HG03097 (cell line): ENCODE measurements around the gene PTPA.

Experiments
- ATAC-seq: cut with Tn5 transposase; IDR thresholded peaks from one replicate; pipeline ENCODE4 v1.9.1; 2021; ENCODE audit not compliant: unreplicated experiment, low FRiP score

PTPA gene

DNA sequence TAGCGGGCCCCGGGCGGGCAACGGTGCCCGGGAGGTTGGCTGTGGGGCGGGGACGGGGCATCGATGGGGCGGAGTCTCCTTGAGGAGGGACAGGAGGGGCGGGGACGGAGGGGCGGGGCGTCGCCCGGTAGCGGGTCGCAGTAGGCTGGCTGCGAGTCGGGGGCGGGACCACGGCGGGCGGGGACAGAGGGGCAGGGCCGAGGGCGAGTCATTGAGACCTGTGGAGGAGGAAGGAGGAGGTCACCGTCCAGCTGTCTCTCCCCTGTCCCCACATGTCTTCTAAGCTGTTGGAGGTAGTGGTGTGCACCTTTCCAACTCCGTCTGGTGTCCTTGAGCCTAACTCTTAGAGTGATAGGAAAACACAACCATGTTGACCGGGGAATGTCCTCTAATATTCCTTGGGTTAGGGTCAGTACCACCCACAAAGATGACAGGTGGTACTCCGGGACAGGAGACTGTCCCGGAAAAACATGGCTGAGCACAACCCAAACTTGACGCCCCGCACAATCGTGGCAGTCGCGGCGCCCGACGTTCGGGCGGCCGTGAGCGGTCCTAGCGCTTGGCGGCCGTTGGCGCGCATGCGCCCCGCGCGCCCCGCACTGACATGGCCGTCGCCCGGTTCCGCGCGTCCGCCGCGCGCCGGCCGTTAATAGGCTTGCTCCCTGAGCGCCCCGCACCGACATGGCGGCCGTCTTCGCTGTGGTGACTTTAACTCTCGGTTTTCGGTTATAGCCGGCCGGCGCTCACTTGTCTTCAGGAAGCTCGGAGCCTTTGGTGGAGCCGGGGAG, at the start of gene PTPA, which contains the start of gene CRAT:
TSS of gene PTPA (plus strand) at position 676 of the 788 bp plus-strand sequence. CDS start 186 bp downstream, outside the sequence.
TSS of gene CRAT (minus strand) at position 54 of the 788 bp plus-strand sequence. CDS start 284 bp downstream, outside the sequence.
- ATAC-seq, result peak; percentile 69

DNA sequence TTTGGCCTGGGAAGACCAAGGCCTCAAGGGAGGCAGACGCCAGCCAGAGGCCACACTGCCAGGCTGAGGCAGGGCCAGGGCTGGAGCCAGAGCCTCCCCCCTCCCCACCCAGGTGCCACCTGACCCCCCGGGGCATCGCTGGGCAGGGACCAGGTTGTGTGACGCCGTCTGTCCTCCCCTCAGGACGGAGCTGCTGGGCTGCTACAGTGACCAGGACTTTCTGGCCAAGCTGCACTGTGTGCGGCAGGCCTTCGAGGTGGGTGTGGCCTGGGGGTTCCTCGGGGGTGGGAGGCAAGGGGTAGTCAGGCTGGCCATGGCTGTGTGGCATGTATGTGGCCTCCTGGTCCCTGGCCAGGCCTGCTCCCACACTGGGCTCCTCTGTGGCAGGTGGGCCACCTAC, 48.2 kb upstream of the PTPA start:
- no peak for ATAC-seq

DNA sequence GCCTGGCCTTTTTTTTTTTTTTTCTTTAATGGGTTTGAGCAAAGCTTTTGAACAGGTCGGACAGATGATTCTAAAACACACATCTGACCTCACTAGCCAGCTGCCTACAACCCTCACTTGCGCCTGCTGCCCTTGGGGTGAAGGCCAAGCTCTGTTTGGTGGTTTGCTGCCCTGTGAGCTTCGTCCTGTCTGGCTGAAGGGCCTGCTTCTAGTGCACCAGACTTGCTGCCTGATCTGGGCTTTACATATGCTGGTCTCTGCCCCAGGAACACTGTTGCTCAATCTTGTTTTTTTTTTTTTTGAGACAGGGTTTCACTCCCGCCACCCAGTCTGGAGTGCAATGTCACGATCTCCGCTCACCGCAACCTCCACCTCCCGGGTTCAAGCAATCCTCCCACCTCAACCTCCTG, 46.7 kb upstream of the PTPA start:
- ATAC-seq, result no peak

DNA sequence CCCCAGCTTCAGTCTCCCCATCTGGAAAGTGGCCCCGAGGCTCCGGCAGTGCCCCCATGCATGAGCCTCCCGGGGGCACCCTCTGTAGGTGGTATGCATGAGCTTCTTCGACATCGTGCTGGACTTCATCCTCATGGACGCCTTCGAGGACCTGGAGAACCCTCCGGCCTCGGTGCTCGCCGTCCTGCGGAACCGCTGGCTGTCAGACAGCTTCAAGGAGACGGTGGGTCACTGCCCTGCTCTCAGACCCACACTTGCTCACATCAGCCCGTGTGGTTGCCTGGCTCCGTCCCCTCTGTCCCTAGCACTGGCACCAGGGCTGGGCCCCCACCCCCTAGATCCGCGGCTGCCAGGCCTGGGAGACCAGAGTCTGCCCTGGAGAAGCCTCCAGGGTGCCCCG, 43.1 kb upstream of the PTPA start:
- ATAC-seq, result no peak

DNA sequence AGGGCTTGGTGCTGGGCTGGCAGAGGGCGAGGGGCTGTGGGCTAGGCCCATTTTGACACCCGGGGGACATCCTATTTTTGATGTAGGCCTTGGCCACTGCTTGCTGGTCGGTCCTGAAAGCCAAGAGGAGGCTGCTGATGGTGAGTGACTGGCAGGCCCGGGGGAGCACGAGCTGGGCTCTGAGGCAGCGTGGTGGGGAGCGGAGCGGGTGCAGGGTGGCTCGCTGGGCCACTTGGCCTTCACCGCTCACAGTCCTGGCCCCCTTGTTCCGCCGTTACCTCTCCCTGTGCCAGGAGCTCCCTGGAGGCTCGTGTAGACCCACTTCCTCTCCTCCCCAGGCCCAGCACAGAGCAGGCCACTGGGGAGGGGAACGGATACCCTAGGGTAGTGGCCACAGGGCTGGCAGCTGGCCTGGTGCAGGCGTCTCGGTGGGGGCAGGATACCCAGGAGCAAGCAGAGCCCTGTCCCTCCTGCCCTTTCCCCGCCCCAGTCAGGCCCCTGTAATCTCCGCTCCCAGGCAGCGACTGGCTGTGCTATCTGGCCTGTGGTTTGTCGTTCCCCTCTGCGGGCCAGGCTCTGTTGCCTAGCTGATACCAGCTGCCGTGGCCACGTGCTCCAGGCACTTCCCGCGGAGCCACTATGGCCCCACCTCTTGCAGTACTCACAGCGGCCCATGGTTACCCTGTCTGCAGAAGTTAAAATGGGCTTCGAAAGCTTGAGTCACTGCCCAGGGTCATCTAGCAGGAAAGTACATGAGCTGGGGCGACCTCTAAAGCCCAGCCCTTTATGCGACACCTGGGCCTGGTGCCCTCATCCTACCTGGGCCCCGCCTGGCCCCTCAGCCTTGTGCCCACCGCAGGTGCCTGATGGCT, 42.0 kb upstream of the PTPA start:
- ATAC-seq, result peak; percentile 60

DNA sequence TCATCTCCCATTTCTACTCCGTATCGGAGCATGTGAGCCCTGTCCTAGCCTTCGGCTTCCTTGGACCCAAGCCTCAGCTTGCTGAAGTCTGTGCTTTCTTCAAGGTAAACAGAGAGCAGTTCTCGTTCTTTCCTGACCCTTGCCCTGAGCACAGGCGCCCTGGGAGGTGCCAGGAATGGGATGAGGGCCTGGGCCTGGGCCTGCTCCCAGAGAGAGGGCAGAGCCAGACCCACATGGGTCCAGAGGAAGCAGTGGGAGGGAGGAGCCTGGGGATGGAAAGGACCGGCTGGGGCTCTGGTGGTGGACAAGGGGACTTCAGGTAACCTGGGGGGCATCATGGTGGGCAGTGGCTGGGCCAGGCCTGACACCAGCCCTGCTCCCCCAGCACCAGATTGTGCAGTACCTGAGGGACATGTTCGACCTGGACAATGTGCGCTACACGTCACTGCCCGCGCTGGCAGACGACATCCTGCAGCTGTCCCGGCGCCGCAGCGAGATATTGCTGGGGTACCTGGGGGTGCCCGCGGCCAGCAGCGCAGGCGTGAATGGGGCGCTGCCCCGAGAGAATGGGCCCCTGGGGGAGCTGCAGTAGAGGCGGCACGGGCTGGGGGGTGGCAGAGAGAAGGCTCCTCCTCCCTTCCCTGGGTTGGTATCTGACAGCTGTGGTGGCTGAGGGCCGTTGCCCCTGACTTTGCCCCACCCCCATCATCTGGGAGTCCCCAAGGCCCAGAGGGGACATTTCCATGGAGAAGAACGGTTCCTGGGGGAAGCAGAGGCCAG, 41.2 kb upstream of the PTPA start:
- no peak for ATAC-seq

DNA sequence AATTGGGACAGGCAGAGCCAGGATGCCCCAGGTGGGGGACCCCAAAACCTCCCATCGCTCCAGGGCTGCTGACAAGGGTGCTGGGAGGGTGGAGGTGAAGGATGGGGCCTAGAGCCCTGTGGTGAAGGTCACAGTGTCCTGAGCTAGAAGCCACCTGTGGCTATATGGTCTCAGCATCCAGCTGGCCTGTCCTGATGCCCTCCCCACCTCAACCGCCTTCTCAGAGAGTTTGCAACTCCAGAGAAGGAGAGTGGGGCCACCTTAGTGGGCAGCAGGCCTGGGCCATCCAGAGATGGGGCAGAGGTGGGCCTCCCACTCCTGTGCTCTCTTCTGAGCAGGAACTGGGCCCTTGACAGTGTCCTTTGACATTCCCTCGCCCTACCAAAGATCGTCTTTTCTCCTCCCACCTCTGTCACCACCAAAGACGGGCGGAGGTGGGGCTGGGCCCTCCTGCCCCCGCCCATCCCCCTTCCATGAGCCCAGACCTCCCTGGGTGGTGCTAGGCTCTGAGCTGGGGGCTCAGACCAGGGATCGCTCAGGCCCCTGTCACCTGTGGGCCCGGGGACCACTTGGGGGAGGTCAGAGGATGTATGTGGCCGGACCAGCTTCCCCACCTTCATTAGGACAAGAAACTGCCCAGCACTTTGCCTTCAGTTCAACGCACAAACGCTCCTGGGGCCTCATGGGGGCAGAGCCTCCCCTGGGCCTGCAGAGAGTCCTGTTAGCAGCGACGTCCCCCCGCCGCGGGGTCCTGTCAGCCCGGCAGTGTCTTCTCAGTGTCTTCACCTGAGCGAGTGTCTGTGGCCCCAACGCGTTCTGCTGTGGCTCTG, 40.3 kb upstream of the PTPA start:
- no peak for ATAC-seq

DNA sequence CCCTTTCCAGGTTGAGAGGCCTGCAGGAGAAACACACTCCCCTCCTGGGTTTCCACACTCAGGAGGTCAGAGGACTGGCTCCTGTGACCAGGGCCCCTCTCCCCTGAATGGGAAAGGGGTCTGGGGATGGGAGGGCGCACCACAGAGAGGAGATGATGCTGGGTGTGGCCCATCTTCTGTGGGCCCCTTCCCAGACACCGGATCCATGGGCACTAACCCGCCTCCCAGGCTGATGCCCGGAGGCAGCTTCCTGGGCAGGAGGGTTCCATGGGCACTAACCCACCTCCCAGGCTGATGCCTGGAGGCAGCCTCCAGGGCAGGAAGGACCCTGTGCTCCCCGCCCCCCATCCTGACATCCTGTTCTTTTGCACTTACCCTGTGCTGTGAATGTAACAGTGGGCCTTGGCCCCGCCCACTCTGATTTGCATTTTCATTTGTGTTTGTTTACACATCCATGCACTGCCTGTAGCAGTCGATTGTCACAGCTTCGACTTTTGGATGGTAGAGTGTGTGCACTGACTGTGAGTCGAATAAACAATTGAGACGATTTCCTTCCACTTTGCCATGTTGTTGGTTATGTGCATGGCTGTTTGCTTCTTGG, 39.6 kb upstream of the PTPA start:
- ATAC-seq, result no peak

DNA sequence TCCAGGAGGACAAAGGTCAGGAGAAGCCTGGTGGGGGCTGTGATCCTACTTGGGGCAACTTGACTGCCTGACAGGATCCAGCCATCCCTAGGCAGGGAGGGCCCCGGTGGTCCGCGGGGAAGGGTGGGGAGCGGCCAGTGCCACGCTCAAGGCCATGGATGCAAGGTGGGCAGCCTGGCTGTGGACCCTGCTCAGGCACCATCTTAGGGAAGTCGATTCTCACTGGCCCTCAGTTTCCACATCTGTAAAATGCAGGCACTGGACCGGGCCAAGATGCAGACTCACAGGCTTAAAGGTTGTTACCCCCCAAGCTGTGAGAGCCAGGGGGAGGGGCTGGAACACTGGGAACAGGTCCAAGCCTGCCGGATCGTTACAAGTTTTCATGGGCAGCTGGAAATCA, 39.0 kb upstream of the PTPA start:
- ATAC-seq, result no peak

DNA sequence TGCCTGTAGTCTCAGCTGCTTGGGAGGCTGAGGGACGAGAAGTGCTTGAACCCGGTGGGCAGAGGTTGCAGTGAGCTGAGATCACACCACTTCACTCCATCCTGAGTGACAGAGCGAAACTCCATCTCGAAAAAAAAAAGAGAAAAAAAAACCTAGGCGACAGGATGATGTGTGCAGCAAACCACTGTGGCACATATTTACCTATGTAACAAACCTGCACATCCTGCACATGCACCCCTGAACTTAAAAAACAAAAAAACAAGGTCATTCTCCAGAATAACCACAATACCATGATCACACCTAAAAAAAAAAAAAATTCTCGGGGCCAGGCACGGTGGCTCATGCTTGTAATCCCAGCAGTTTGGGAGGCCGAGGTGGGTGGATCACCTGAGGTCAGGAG, 37.8 kb upstream of the PTPA start:
- ATAC-seq, result no peak

DNA sequence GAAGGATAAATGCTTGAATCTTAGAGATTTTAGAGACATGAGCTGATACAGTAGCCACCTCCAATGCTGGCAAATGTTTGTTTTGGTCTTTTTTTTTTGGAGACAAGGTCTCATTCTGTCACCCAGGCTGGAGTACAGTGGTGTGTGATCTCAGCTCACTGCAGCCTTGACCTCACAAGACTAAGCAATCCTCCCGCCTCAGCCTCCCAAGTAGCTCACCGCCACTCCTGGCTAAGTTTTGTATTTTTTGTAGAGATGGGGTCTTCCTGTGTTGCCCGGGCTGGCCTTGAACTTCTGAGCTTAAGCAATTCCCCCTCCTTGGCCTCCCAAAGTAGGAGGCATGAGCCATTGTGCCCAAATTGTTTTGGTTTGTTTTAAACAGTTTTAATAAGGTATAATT, 37.1 kb upstream of the PTPA start:
- no peak for ATAC-seq

DNA sequence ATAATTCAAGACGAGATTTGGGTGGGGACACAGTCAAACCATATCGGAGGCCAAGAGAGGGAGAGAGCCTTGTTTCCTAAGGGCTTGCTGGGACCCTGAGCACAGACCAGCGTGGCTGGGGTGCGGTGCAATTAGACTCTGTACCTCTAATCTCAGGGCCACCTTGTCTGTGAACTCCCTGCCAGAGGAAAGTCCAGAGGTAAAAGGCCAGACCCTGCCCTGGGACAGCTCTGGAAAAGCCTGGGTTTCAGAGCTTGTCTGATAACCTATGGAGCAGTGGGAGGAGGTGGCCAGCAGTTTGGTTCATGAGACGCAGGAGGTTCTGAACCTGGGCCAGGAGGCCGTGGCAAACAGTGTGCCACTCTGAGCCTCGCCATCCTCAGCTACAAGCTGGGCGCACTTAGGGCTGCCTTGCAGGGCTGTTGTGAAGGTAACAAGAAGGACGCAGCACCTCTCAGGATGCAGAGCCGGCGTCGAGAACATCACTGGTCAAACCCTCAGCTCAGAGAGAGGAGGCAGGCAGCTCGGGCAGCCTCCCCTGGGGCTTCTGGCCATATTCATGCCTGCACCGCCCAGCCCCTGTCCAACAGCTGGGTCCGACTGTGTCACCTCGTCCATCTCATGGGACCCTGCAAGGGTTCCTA, 35.1 kb upstream of the PTPA start:
- no peak for ATAC-seq

DNA sequence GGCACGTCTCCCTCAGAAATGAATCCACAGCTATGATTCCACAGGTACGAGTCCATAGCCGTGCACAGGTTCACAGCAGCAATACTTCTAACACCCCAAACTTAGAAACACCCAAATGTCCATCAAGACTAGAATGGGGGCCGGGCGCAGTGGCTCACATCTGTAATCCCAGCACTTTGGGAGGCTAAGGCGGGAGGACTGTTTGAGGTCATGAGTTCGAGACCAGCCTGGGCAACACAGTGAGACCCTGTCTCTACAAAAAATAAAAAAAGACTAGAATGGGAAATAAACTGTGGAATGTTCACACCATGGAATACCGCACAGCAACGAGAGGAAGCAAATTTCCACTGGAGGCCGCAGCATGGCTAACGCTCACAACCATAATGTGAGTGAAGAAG, 34.6 kb upstream of the PTPA start:
- ATAC-seq, result no peak

DNA sequence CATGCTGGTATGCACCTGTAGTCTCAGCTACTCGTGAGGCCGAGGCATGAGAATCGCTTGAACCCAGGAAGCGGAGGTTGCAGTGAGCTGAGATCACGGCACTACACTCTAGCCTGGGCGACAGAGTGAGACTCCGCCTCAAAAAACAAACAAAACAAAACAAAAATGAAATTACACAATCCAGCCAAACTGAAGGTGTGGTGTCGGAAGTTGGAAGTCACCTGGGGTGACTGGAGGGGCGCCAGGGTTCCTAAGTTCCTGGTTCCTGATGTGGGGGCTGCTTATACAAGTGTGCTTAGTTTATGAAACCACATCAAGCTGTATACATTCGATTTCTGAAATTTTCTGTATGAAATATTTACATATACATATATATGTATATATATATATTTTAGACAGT, 34.0 kb upstream of the PTPA start:
- no peak for ATAC-seq

DNA sequence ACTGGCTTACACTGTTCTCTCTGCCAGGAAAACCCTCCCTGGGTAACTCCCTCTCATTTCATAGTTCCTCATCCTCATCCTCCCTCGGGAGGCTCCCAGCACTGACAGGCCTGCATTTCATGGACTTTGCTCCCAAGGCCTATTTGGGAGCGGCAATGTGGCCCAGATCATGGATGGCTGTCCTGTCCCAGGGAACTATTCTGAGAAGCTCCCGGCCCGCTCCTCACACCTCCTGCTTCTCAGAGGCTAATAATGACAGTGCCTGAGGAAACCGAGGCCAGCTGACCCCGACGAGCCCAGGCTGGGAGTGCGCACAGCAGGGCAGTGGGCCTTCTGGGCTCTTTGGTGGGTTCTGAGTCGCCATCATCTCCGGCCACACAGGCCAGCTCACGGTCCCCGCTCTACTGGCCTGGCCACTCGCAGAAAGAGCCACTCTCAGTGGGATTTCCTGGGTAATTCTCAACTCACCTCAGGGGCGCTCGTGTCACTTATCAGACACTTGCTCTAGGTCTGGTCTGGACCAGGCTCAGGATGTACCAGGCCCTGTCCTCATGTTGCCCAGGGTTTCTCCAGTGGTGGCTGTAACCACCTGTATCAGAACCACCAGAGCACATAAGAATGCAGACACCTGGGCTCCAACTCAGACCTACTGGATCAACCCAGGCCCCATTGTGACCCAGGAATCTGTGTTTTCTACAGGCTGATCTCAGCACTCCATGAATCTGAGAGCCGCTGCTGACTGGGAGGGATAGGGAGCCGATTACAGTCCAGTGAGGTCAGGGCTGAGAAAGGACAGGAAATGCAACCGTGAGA, 32.3 kb upstream of the PTPA start:
- no peak for ATAC-seq

DNA sequence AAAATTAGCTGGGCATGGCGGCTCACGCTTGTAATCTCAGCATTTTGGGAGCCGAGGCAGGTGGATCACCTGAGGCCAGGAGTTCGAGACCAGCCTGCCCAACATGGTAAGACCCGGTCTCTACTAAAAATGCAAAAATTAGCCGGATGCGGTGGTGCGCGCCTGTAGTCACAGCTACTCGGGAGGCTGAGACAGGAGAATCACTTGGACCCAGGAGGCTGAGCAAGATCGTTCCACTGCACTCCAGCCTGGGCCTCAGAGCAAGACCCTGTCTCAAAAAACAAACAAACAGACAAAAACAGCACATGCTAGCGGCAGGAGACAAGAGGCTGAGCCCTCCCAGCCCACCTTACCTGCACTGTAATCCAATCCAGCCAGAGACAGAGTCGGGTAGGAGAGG, 31.4 kb upstream of the PTPA start:
- ATAC-seq, result no peak

DNA sequence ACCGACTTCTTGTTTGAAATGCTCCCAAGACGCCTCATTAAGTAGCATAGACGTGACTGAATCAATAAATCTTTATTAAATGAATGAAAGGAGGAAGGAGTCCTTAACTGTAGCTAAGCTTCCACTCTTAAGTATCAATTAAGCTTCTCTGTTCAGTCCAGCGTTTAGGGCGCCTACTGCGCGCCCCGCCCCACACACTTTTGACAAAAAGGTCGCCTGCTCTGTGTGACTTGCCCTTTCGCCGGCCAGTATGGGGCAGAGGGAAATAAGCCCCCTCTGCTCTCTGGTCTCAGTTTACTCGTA, 31.0 kb upstream of the PTPA start:
- peak; percentile 0 for ATAC-seq

DNA sequence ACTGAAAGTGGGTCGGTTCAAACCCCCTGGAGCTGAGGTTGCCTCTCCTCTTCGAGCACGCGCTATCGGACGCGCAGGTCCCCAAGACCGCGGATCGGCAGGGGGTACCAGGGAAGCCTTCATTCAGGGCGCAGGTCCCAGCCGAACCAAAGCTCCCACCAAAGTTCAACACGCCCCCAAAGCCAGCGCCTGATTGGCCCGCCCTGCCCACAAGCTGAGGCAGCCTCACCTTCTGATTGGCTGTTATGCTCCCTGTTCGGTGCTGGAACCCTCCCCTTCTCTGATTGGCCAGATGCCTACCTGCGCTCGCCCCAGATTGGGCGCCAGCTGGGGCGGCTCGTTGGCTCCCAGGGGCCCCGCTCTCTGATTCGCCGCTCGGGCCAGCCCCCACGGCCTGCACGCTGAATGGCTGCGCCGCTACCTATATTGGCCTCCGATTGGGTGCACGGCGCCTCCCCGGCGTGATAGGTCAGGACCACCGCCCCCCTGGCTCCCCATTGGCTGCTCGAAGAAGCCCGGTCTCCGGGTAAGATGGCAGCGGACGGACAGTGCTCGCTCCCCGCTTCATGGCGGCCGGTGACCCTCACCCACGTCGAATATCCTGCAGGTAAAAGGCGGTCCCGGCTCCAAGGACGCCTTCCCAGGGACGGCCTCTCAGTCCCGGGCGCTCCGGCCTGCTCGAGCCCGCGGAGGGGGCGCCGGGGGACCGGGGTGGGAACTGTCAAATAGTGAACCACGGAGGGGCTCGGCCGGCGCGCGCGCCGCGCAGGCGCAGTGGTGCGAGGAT, 30.4 kb upstream of the PTPA start, which contains the start of gene DOLPP1:
TSS of gene DOLPP1 (plus strand) at position 511 of the 787 bp plus-strand sequence. CDS start at position 532, 21 bp downstream.
- ATAC-seq, result peak; percentile 88
